RWPE2 (cell line): ENCODE measurements around the gene DEFB113.

Experiments used
- ATAC-seq: fragments of 200-7000 bp; cut with Tn5 transposase; 3 replicates; pipeline ENCODE4 v1.9.1; 2021; ENCODE audit warnings: low read depth
- DNase-seq: peaks from one replicate; pipeline ENCODE4 v3.0.0-alpha.2; 2020; ENCODE audit warnings: low spot score
- H3K27ac ChIP-seq: fragments of 450-650 bp; 2 replicates; pipeline ENCODE4 v1.5.1; 2017; ENCODE audit warnings: mild to moderate bottlenecking; ENCODE audit not compliant: poor library complexity, severe bottlenecking
- H3K27me3 ChIP-seq: fragments of 250-450 bp; sonication (Bioruptor Pico); 2 replicates; pipeline ENCODE4 v1.5.1; 2021; ENCODE audit warnings: mild to moderate bottlenecking, moderate library complexity; ENCODE audit not compliant: insufficient read depth, poor library complexity, severe bottlenecking
- H3K36me3 ChIP-seq: fragments of 250-450 bp; sonication (Bioruptor Pico); 2 replicates; pipeline ENCODE4 v1.5.1; 2020; ENCODE audit warnings: low read depth, mild to moderate bottlenecking, moderate library complexity
- H3K4me1 ChIP-seq: fragments of 250-450 bp; sonication (Bioruptor Pico); 2 replicates; pipeline ENCODE4 v1.5.1; 2021; ENCODE audit warnings: mild to moderate bottlenecking, moderate library complexity; ENCODE audit not compliant: insufficient read depth, poor library complexity, severe bottlenecking
- H3K4me3 ChIP-seq: fragments of 250-450 bp; sonication (Bioruptor Pico); 2 replicates; pipeline ENCODE4 v1.5.1; 2021; ENCODE audit warnings: mild to moderate bottlenecking, moderate library complexity; ENCODE audit not compliant: severe bottlenecking
- H3K9me3 ChIP-seq: fragments of 250-450 bp; sonication (Bioruptor Pico); 2 replicates; pipeline ENCODE4 v1.5.1; 2021; ENCODE audit warnings: mild to moderate bottlenecking, moderate library complexity; ENCODE audit not compliant: severe bottlenecking
- CTCF ChIP-seq: fragments of 450-650 bp; IDR thresholded peaks from one replicate; pipeline ENCODE4 v1.5.1; 2017; ENCODE audit warnings: mild to moderate bottlenecking, moderate library complexity; ENCODE audit not compliant: poor library complexity, severe bottlenecking

DEFB113 gene

GRCh38 chr6:49969605-49970004 lies at the start of gene DEFB113:
TSS of gene DEFB113 (minus strand) at chr6:49969625. CDS start at chr6:49969625, 0 bp downstream.
- no peak for DNase-seq
- TF ChIP-seq CTCF, result no peak
- no peaks in the 10 kb centered on the region for H3K36me3 ChIP-seq
- no peak within 1 kb of the TSS for H3K27ac ChIP-seq
- H3K27me3 ChIP-seq, result peaks cover 25% of the 10 kb centered on the region
- no peaks in the 10 kb centered on the region for H3K4me1 ChIP-seq
- H3K9me3 ChIP-seq, result no peaks in the 10 kb centered on the region
- no peak within 1 kb of the TSS for H3K4me3 ChIP-seq
- no peak for ATAC-seq

- Histone ChIP-seq H3K36me3 (no peaks in the 10 kb centered on the region), H3K27ac (no peak overlapping the region), H3K4me3 (no peak overlapping the region), H3K27me3 (no peaks in the 10 kb centered on the region), H3K4me1 (peaks cover 7% of the 10 kb centered on the region), H3K9me3 (no peaks in the 10 kb centered on the region)
- ATAC-seq (peak; percentile 95), DNase-seq (no peak)
- no peak for TF ChIP-seq CTCF
Measured at GRCh38 chr6:50007819-50008218, 38.4 kb upstream of the DEFB113 start.

GRCh38 chr6:50003139-50003538 lies 33.7 kb upstream of the DEFB113 start:
- H3K27ac ChIP-seq, result no peak overlapping the region
- H3K4me3 ChIP-seq, result no peak overlapping the region
- H3K36me3 ChIP-seq, result no peaks in the 10 kb centered on the region
- H3K4me1 ChIP-seq, result peaks cover 5% of the 10 kb centered on the region
- no peaks in the 10 kb centered on the region for H3K27me3 ChIP-seq
- DNase-seq (no peak), ATAC-seq (no peak)
- no peaks in the 10 kb centered on the region for H3K9me3 ChIP-seq
- no peak for TF ChIP-seq CTCF

- H3K27ac ChIP-seq, result no peak overlapping the region
- TF ChIP-seq CTCF, result no peak
- no peak for ATAC-seq
Measured at GRCh38 chr6:49995278-49995677, 25.9 kb upstream of the DEFB113 start.

GRCh38 chr6:49988900-49989299 lies 19.5 kb upstream of the DEFB113 start:
- no peak for DNase-seq

More at GRCh38 chr6:49995278-49995677, 25.9 kb upstream of the DEFB113 start:
- no peak for DNase-seq
- Histone ChIP-seq H3K27me3 (no peaks in the 10 kb centered on the region), H3K36me3 (no peaks in the 10 kb centered on the region), H3K9me3 (peaks cover 3% of the 10 kb centered on the region), H3K4me1 (no peaks in the 10 kb centered on the region), H3K4me3 (no peak overlapping the region)

More at GRCh38 chr6:49988900-49989299, 19.5 kb upstream of the DEFB113 start:
- ATAC-seq, result no peak
- no peaks in the 10 kb centered on the region for H3K27me3 ChIP-seq
- H3K36me3 ChIP-seq, result no peaks in the 10 kb centered on the region
- TF ChIP-seq CTCF, result no peak
- H3K4me3 ChIP-seq, result no peak overlapping the region
- H3K9me3 ChIP-seq, result peaks cover 3% of the 10 kb centered on the region
- no peak overlapping the region for H3K27ac ChIP-seq
- no peaks in the 10 kb centered on the region for H3K4me1 ChIP-seq
